LHCN-M2 (cell line): Measurements from ENCODE around the gene TC2N. TPM values are rescaled to one million over a fixed set of nuclear protein-coding genes. Genes with fewer than 3 reads are reported as not detected.
"Not testable (repeated sequence)": the region's sequence is repeated elsewhere in the genome, so short reads cannot be mapped to it uniquely, and the experiment has no call there.

Source experiments
- DNase-seq: peaks from one replicate; pipeline ENCODE4 v3.0.0-alpha.2; 2012; ENCODE audit warnings: low read depth
- total RNA-seq: library from RNA; depleted of rRNA; stranded (reverse); fragments of >200 nt; gene quantifications from 2 replicates; pipeline ENCODE4 v1.2.3, GENCODE V29; 2014

The TC2N gene
- total RNA-seq, 1 experiment from 2014 or later = not detected

DNA sequence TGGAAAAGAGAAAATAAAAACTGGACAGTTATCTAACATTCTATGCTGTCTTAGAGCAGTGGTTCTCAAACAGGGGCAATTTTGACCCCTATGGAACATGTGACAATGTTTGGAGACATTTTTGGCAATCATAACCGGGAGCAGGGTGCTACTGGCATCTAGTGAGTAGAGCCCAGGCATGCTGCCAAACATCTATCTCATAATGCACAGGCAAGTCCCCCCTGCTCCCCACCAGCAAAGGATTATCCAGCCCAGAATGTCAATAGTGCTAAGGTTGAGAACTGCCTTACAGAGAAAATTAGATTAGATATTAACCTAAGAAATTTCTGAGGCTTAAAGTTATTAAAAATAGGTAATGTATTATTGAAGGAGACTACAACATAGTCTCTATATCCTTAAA is 112.5 kb downstream of the TC2N start:
- DNase-seq = no peak

- no peak for DNase-seq
Observed at GRCh38 chr14:91754185-91754584, 113.2 kb downstream of the TC2N start.

GRCh38 chr14:91753501-91754128 is 113.7 kb downstream of the TC2N start:
- no peak for DNase-seq

DNA sequence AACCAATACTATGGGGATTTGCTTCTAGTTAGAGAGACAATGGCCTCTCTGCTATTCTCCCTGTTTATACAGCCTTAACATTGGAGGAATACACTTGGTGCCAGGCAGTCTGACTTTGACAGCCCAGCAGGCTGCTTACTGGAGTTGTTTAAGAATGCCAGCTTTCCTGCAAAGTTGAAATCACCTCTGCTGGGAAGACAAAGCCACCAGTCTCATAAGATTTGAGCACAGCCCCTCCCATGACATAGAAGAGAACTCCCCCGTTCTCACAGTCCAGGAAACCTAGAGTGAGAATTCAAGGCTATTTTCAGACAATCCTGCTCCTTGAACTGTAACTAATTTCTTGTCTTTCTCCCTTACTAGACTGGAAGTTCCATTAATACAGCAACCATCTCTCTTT is 114.4 kb downstream of the TC2N start:
- no peak for DNase-seq

- no peak for DNase-seq
Observed at GRCh38 chr14:91751719-91752118, 115.6 kb downstream of the TC2N start.

GRCh38 chr14:91750634-91751198 is 116.6 kb downstream of the TC2N start:
- DNase-seq = no peak

DNA sequence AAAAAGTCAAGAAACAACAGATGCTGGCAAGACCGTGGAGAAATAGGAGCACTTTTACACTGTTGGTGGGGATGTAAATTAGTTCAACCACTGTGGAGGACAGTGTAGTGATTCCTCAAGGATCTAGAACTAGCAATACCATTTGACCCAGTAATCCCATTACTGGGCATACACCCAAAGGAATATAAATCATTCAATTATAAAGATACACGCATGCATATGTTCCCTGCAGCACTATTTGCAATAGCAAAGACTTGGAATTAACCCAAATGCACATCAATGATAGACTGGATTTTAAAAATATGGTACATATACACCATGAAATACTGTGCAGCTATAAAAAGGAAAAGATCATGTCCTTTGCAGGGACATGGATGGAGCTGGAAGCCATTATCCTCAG is 117.5 kb downstream of the TC2N start:
- DNase-seq = no peak

- no peak for DNase-seq
Observed at GRCh38 chr14:91748049-91748448, 119.3 kb downstream of the TC2N start.

GRCh38 chr14:91745344-91745743 is 122.0 kb downstream of the TC2N start:
- peak; percentile 21 for DNase-seq

GRCh38 chr14:91744068-91744480 is 123.3 kb downstream of the TC2N start:
- peak; percentile 17 for DNase-seq

- DNase-seq = no peak
Observed at GRCh38 chr14:91743305-91743653, 124.1 kb downstream of the TC2N start.

DNA sequence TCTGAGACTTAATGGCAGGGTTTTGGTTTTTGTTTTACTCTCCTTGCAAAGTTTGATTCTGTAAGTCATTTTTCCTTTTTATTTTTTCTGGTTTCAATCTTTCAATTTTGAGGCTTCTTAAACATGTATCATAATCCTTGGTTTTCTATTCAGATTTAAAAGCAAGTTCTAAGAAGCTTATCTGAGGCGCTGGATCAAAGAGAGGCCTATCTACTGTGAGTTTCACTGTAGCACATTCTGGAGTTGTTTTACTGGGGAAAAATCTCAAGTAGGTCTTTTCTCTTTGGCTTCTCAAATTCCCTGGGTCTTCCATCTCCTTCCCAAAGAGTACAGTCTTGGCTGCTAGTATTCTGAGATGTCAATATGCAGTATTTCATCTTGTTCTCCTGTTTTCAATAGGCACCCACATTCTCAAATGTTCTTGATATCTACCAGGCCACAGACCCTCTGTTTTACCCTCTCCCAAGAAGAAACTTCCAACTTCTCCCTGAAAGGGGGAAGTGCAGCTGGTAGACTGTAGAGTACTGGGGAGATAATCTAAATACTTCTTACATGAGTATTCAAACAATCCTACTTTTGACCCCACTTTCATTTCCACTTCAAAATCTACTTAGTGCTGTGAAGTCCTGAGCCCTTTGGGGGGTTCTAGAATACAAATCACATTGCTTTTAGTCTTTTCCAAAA is 124.6 kb downstream of the TC2N start:
- no peak for DNase-seq

DNA sequence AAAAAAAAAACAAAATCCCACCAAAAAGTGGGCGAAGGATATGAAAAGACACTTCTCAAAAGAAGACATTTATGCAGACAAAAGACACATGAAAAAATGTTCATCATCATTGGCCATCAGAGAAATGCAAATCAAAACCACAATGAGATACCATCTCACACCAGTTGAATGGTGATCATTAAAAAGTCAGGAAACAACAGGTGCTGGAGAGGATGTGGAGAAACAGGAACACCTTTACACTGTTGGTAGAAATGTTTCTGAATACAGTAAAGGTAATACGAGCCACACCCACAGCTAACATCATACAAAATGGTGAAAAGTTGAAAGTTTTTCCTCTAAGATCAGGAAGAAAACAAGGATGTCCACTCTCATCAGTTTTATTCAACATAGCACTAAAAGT is 127.5 kb downstream of the TC2N start:
- not testable (repeated sequence) for DNase-seq

DNA sequence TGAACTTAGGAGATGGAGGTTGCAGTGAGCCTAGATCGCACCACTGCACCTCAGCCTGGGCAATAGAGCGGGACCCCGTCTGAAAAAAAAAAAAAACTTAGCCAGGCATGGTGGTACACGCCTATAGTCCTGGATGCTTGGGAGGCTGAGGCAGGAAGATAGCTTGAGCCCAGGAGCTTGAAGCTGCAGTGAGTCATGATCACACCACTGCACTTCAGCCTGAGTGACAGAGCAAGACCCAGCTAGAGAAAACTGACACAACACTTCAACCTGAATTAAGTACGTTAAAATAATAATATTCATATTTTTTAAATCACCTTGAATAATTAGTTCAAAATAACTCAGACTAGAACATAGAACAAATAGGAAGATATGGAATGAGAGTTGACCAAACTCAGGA is 129.7 kb downstream of the TC2N start:
- DNase-seq = no peak

GRCh38 chr14:91732859-91733477 is 134.4 kb downstream of the TC2N start:
- no peak for DNase-seq

GRCh38 chr14:91732439-91732838 is 134.9 kb downstream of the TC2N start:
- no peak for DNase-seq

DNA sequence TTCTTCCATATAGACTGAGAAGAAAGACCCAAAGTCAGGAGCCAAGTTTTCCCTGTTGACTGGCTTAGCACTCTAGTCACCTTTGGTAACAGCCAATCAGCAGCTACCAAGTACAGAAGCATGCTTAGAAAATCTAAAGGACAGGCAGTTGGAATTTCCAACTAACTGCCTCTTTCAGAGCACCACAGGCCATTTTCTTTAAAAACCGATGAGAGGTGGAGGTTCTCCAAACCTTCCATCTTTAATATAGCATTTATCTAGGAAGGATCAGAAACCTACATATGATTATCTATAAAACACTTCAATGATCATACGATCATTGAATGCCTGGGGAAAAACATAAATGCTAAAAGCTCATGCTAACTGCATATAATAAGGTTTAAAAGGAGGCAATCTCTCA is 135.3 kb downstream of the TC2N start, which contains the start of gene CATSPERB:
TSS of gene CATSPERB (minus strand) at position 101 of the 400 bp plus-strand sequence. CDS start 2,607 bp downstream, outside the sequence.
- DNase-seq = no peak

DNA sequence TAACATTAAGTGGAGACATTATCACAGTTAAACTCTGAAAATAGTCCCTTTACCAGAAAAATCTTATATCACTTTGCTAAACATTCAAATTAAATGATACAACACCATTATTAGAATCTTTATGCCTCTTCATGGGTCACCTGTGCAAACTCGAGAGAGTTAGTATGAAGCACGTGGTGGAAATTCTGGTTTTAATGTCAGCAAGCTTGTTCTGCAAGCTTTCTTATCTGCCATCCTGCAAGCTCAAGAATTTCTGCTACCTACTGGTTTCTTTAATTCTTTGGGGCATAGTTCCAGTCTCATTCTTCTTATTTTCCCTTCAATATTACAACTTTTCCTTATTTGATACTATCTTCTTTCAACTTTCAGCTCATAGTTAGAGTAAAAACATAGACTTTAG is 136.3 kb downstream of the TC2N start:
- DNase-seq = no peak

DNA sequence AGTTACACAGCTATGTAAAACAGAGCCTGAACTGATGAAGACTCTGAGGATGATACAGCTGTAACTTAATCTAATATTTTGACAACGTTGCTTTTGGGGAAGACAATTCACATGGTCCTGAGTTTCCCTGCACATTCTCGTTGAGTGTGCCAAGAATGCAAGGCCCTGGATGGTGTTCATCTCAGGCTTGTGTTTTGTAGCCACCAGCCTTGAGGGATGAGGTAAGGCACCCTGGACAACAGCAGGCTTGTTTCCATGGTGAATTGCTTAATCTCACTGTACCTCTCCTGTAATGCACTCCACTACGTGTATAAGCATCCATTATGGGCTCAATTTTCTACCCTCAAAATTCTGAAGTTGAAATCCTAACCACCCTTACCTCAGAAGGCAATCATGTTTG is 137.6 kb downstream of the TC2N start:
- no peak for DNase-seq
